HFFc6 (cell line): ENCODE data around the gene LIPC. TPM values are rescaled to one million over a fixed set of nuclear protein-coding genes. Genes with fewer than 3 reads are reported as not detected.
A peak's percentile ranks its signal among the peaks of the same experiment; 100 is the strongest.

Experiments
- DNase-seq: peaks from one replicate; pipeline ENCODE4 v3.0.0-alpha.2; 2018
- H3K27ac Mint-ChIP-seq: 2 replicates; pipeline ENCODE4 v1.8.0; 2020; ENCODE audit warnings: mild to moderate bottlenecking, mixed read lengths
- H3K27me3 Mint-ChIP-seq: 2 replicates; pipeline ENCODE4 v1.8.0; 2021; ENCODE audit warnings: mild to moderate bottlenecking, moderate library complexity, mixed read lengths; ENCODE audit not compliant: insufficient read depth
- H3K36me3 Mint-ChIP-seq: 2 replicates; pipeline ENCODE4 v1.8.0; 2021; ENCODE audit warnings: low read depth, mixed read lengths
- H3K4me1 Mint-ChIP-seq: 2 replicates; pipeline ENCODE4 v1.8.0; 2020; ENCODE audit warnings: low read depth, mixed read lengths
- H3K4me3 Mint-ChIP-seq: 2 replicates; pipeline ENCODE4 v1.8.0; 2020; ENCODE audit warnings: mild to moderate bottlenecking, moderate library complexity, mixed read lengths
- H3K9me3 Mint-ChIP-seq: 2 replicates; pipeline ENCODE4 v1.8.0; 2020; ENCODE audit warnings: mild to moderate bottlenecking, mixed read lengths
- CTCF ChIP-seq: fragments of 200-600 bp; sonication (generic); IDR thresholded peaks from 2 replicates; pipeline ENCODE4 v1.5.0; 2021; ENCODE audit warnings: antibody characterized with exemption, mild to moderate bottlenecking
- total RNA-seq, 6 experiments: library from RNA; stranded (reverse); fragmentation: NEBNext Ultra II Directional; extraction: Animal tissue kit (Norgen Biotek cat#: 25700); gene quantifications; 2 replicates in 1 of 6; 3 replicates in 5 of 6; pipeline ENCODE4 v1.2.3, GENCODE V29; 2021

The LIPC gene
- total RNA-seq, 6 experiments from 2014 or later: not detected

GRCh38 chr15:58387130-58387529 lies 44.7 kb upstream of the LIPC start:
- DNase-seq: peak; percentile 65
- no peak for TF ChIP-seq CTCF
- Mint-ChIP-seq H3K4me1 (peaks cover 32% of the 10 kb centered on the region), H3K27ac (peak overlapping the region; percentile 59), H3K36me3 (no peaks in the 10 kb centered on the region), H3K9me3 (no peaks in the 10 kb centered on the region), H3K4me3 (no peak overlapping the region), H3K27me3 (peaks cover 4% of the 10 kb centered on the region; the same call in 1 of the 2 replicates)

GRCh38 chr15:58388211-58388610 lies 43.6 kb upstream of the LIPC start:
- Mint-ChIP-seq H3K27me3 (peaks cover 4% of the 10 kb centered on the region), H3K27ac (no peak overlapping the region), H3K4me3 (no peak overlapping the region), H3K4me1 (peaks cover 32% of the 10 kb centered on the region), H3K36me3 (no peaks in the 10 kb centered on the region), H3K9me3 (no peaks in the 10 kb centered on the region)
- no peak for TF ChIP-seq CTCF
- no peak for DNase-seq

GRCh38 chr15:58390118-58390517 lies 41.7 kb upstream of the LIPC start:
- no peak for DNase-seq
- Mint-ChIP-seq H3K9me3 (no peaks in the 10 kb centered on the region), H3K36me3 (no peaks in the 10 kb centered on the region), H3K4me1 (peaks cover 31% of the 10 kb centered on the region), H3K27ac (no peak overlapping the region), H3K27me3 (peaks cover 4% of the 10 kb centered on the region; the same call in 1 of the 2 replicates), H3K4me3 (no peak overlapping the region)
- no peak for TF ChIP-seq CTCF

- TF ChIP-seq CTCF: no peak
- Mint-ChIP-seq H3K4me1 (peaks cover 32% of the 10 kb centered on the region), H3K36me3 (no peaks in the 10 kb centered on the region), H3K4me3 (no peak overlapping the region), H3K9me3 (no peaks in the 10 kb centered on the region), H3K27ac (no peak overlapping the region), H3K27me3 (peaks cover 4% of the 10 kb centered on the region; the same call in 1 of the 2 replicates)
- DNase-seq: no peak
Observed at GRCh38 chr15:58390655-58391054, 41.1 kb upstream of the LIPC start.

GRCh38 chr15:58391088-58391487 lies 40.7 kb upstream of the LIPC start:
- no peak for TF ChIP-seq CTCF
- no peaks in the 10 kb centered on the region for H3K36me3 Mint-ChIP-seq
- peaks cover 36% of the 10 kb centered on the region for H3K4me1 Mint-ChIP-seq
- H3K4me3 Mint-ChIP-seq: no peak overlapping the region
- DNase-seq: no peak
- no peak overlapping the region for H3K27ac Mint-ChIP-seq
- peaks cover 4% of the 10 kb centered on the region; the same call in 1 of the 2 replicates for H3K27me3 Mint-ChIP-seq
- no peaks in the 10 kb centered on the region for H3K9me3 Mint-ChIP-seq

GRCh38 chr15:58392141-58392540 lies 39.6 kb upstream of the LIPC start:
- Mint-ChIP-seq H3K27me3 (peaks cover 4% of the 10 kb centered on the region; the same call in 1 of the 2 replicates), H3K36me3 (no peaks in the 10 kb centered on the region), H3K9me3 (no peaks in the 10 kb centered on the region), H3K4me3 (no peak overlapping the region), H3K4me1 (peaks cover 39% of the 10 kb centered on the region), H3K27ac (no peak overlapping the region)
- no peak for TF ChIP-seq CTCF
- no peak for DNase-seq
